ENCODE data around the gene TMEM178B. TPM values are rescaled to one million over a fixed set of nuclear protein-coding genes. Genes with fewer than 3 reads are reported as not detected.

The TMEM178B gene
- total RNA-seq, 1 experiment from 2014 or later, result 0.39 TPM

DNA sequence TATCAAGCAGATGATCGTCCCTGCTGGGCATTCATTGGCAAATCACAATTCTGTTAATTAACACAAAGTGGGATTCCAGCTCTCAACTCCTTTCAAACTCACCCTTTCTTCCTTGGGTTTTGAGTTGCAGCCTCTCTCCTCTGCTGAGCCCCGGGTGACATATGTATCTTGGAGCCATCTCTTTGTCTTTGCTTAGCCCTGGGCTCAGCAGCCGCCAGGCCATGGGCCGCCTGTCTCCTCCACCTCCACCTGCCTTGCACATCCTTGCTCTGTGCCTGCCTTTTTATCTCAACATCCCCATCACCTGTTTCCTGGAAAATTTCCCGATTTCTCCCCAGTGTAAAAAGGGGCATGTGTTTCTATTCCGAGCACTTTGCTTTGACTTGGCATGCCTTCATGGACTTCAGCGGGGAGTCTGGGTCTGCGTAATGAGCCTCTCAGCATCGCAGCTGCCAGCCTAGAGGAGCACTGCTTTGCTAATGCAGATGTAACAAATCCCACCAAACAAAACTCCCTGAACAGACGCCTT lies 336.0 kb downstream of the TMEM178B start:
- peaks cover 4% of the 10 kb centered on the region for H3K27me3 ChIP-seq (ENCODE audit: control insufficient read depth, insufficient read depth, low read length)
- H3K27ac ChIP-seq (ENCODE audit: low read length), result no peak overlapping the region
- TF ChIP-seq POLR2AphosphoS5 (IDR thresholded peaks at IDR 0.05; ENCODE audit: low read depth, low read length) (no peak), TCF7L2 (IDR thresholded peaks at IDR 0.05; ENCODE audit: low read depth, low read length) (no peak)
- TF ChIP-seq, protein P1, sequence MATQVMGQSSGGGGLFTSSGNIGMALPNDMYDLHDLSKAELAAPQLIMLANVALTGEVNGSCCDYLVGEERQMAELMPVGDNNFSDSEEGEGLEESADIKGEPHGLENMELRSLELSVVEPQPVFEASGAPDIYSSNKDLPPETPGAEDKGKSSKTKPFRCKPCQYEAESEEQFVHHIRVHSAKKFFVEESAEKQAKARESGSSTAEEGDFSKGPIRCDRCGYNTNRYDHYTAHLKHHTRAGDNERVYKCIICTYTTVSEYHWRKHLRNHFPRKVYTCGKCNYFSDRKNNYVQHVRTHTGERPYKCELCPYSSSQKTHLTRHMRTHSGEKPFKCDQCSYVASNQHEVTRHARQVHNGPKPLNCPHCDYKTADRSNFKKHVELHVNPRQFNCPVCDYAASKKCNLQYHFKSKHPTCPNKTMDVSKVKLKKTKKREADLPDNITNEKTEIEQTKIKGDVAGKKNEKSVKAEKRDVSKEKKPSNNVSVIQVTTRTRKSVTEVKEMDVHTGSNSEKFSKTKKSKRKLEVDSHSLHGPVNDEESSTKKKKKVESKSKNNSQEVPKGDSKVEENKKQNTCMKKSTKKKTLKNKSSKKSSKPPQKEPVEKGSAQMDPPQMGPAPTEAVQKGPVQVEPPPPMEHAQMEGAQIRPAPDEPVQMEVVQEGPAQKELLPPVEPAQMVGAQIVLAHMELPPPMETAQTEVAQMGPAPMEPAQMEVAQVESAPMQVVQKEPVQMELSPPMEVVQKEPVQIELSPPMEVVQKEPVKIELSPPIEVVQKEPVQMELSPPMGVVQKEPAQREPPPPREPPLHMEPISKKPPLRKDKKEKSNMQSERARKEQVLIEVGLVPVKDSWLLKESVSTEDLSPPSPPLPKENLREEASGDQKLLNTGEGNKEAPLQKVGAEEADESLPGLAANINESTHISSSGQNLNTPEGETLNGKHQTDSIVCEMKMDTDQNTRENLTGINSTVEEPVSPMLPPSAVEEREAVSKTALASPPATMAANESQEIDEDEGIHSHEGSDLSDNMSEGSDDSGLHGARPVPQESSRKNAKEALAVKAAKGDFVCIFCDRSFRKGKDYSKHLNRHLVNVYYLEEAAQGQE (IDR thresholded peaks at IDR 0.05; ENCODE audit: insufficient read depth in 1 of 2, low read depth in 2 of 2, low read length in 1 of 2), result no peak
- no peak for DNase-seq (ENCODE audit: low read depth, low spot score)
- CTCF ChIA-PET, result no interaction called here
- in situ Hi-C loops (cut with HindIII; ENCODE audit: low pct_unique_long_range_greater_than_20kb, low sequenced_read_pairs) (no loop called here), intact Hi-C loops (cut with micrococcal nuclease; ENCODE audit: unreplicated experiment) (no loop called here)
- no peak overlapping the region for H3K4me3 ChIP-seq (ENCODE audit: low read depth in 2 of 2, low read length in 2 of 2)
- H3K36me3 ChIP-seq (ENCODE audit: control insufficient read depth, insufficient read depth, low read length), result no peaks in the 10 kb centered on the region
- POLR2A ChIA-PET, result no interaction called here
- ATAC-seq, result no peak
- H3K4me1 ChIP-seq (ENCODE audit: control insufficient read depth, insufficient read depth, low read length), result no peaks in the 10 kb centered on the region
- H3K9me3 ChIP-seq (ENCODE audit: control insufficient read depth, insufficient read depth, low read depth, low read length), result no peaks in the 10 kb centered on the region
- BruUV-seq (replicated peaks), result no TSS peak

DNA sequence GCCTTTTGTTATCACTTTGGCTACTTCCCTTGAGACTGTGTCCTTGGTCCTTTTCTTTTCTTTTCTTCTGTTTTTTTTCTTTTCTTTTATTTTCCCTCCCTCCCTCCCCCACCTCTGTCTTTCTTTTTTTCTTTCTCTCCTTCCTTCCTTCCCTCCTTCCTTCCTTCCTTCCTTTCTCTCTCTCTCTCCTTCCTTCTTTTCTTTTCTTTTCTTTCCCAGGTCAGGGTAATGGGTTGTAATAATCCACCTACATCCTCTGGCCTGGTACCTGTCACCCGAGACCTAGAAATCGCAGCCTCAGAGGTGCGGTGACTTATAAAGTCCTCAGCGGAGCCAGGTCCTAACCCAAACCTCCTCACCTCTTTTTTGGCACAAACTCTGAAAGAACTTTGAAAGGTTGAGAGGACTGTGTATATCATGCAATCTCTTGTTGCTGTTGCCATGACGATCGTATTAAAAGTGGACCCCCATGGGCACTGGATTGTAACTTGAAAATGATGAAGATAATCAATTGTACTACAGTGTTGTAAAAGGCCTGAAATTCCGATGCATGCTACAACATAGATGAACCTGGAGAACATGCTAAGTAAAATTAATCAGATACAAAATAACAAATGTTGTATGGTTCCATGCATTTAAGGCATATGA lies 336.6 kb downstream of the TMEM178B start:
- intact Hi-C loops (cut with micrococcal nuclease; ENCODE audit: unreplicated experiment) (no loop called here), in situ Hi-C loops (cut with HindIII; ENCODE audit: low pct_unique_long_range_greater_than_20kb, low sequenced_read_pairs) (no loop called here)
- Histone ChIP-seq H3K9me3 (ENCODE audit: control insufficient read depth, insufficient read depth, low read depth, low read length) (no peaks in the 10 kb centered on the region), H3K4me1 (ENCODE audit: control insufficient read depth, insufficient read depth, low read length) (no peaks in the 10 kb centered on the region), H3K27ac (ENCODE audit: low read length) (no peak overlapping the region), H3K27me3 (ENCODE audit: control insufficient read depth, insufficient read depth, low read length) (peaks cover 4% of the 10 kb centered on the region), H3K4me3 (ENCODE audit: low read depth in 2 of 2, low read length in 2 of 2) (no peak overlapping the region), H3K36me3 (ENCODE audit: control insufficient read depth, insufficient read depth, low read length) (no peaks in the 10 kb centered on the region)
- ChIA-PET CTCF (no interaction called here), POLR2A (no interaction called here)
- no TSS peak for BruUV-seq (replicated peaks)
- ATAC-seq (no peak), DNase-seq (ENCODE audit: low read depth, low spot score) (no peak)
- TF ChIP-seq, protein P2, sequence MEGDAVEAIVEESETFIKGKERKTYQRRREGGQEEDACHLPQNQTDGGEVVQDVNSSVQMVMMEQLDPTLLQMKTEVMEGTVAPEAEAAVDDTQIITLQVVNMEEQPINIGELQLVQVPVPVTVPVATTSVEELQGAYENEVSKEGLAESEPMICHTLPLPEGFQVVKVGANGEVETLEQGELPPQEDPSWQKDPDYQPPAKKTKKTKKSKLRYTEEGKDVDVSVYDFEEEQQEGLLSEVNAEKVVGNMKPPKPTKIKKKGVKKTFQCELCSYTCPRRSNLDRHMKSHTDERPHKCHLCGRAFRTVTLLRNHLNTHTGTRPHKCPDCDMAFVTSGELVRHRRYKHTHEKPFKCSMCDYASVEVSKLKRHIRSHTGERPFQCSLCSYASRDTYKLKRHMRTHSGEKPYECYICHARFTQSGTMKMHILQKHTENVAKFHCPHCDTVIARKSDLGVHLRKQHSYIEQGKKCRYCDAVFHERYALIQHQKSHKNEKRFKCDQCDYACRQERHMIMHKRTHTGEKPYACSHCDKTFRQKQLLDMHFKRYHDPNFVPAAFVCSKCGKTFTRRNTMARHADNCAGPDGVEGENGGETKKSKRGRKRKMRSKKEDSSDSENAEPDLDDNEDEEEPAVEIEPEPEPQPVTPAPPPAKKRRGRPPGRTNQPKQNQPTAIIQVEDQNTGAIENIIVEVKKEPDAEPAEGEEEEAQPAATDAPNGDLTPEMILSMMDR (IDR thresholded peaks at IDR 0.05), result no peak
- no peak for TF ChIP-seq TCF7L2 (IDR thresholded peaks at IDR 0.05; ENCODE audit: low read depth, low read length)
- no peak for TF ChIP-seq SIN3A (IDR thresholded peaks at IDR 0.05; ENCODE audit: borderline replicate concordance, insufficient read depth, low read depth, low read length)
- no peak for TF ChIP-seq POLR2AphosphoS5 (IDR thresholded peaks at IDR 0.05; ENCODE audit: low read depth, low read length)
- TF ChIP-seq, protein P1 (IDR thresholded peaks at IDR 0.05; ENCODE audit: insufficient read depth in 1 of 2, low read depth in 2 of 2, low read length in 1 of 2), result no peak

All from Panc1 (cell line).